GM23338 (cell line): ENCODE data around the gene HABP4.

Experiments used
- CREB1 ChIP-seq: fragments of 250-450 bp; sonication (Bioruptor Pico); IDR thresholded peaks from 2 replicates; pipeline ENCODE4 v1.5.0; 2020; ENCODE audit warnings: low read depth, mild to moderate bottlenecking, moderate library complexity
- CTCF ChIP-seq, 2 experiments: fragments of 200-600 bp in 1 of 2; sonication (generic) in 1 of 2; conservative IDR thresholded peaks; 2 replicates each; pipeline versions ENCODE4 v1.5.1 to v1.6.1; 2016 to 2017; ENCODE audit warnings: antibody characterized with exemption in 2 of 2, low read depth in 2 of 2, mild to moderate bottlenecking in 2 of 2, moderate library complexity in 1 of 2
- EZH2 ChIP-seq: fragments of 200-600 bp; sonication (generic); IDR thresholded peaks from one replicate; pipeline ENCODE4 v1.8.0; 2017; ENCODE audit warnings: antibody characterized with exemption, mild to moderate bottlenecking, low read depth; ENCODE audit not compliant: unreplicated experiment
- EZH2phosphoT487 ChIP-seq: fragments of 200-600 bp; sonication (generic); IDR thresholded peaks from one replicate; pipeline ENCODE4 v1.8.1; 2018; ENCODE audit warnings: antibody characterized with exemption; ENCODE audit not compliant: unreplicated experiment
- JUNB ChIP-seq: IDR thresholded peaks from one replicate; pipeline ENCODE4 v1.6.1; 2016; ENCODE audit warnings: antibody characterized with exemption; ENCODE audit not compliant: unreplicated experiment
- POLR2AphosphoS5 ChIP-seq: IDR thresholded peaks from 2 replicates; pipeline ENCODE4 v1.6.1; 2016; ENCODE audit warnings: antibody characterized with exemption, low read depth
- ZNF114 ChIP-seq: fragments of 250-450 bp; sonication (Bioruptor Pico); IDR thresholded peaks from 2 replicates; pipeline ENCODE4 v1.5.0; 2020; ENCODE audit warnings: mild to moderate bottlenecking, moderate library complexity
- ZNF331 ChIP-seq: fragments of 250-450 bp; sonication (Bioruptor Pico); IDR thresholded peaks from 2 replicates; pipeline ENCODE4 v1.5.0; 2020; ENCODE audit warnings: low read depth, mild to moderate bottlenecking, moderate library complexity
- TF ChIP-seq, protein P1 (sequence below): IDR thresholded peaks from one replicate; pipeline ENCODE4 v1.6.1; 2018; ENCODE audit warnings: antibody characterized with exemption; ENCODE audit not compliant: unreplicated experiment

DNA sequence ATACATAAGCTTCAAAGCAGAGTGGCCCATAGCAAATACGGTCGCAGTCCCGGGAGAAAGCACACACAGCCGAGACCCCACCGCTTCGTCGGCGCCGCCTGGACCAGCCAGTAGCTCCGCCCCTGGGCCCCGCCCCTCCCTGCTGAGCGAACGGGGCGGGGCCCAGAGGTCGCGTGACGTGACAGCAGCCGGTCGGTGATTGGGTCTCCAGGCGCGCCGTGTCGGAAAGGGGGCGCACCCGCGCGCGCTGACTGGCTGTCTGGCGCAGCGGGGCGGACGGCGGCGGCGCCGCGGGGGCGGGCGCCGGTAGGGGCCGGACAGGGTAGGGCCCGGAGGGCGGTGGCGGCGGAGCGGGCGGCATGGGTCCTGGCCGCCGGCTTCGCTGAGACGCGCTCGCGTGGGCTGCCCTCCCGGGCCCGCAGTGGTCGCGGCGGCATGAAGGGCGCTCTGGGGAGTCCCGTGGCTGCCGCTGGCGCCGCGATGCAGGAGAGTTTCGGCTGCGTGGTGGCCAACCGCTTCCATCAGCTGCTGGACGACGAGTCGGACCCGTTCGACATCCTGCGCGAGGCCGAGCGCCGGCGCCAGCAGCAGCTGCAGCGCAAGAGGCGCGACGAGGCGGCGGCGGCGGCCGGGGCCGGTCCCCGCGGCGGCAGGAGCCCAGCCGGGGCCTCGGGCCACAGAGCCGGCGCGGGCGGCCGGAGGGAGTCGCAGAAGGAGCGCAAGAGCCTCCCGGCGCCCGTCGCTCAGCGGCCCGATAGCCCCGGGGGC lies at the start of gene HABP4:
- 0 out of 4 replicates have a peak, but pooled peaks of 1 of the 2 experiments have one; percentile 7 for TF ChIP-seq CTCF (conservative IDR thresholded peaks at IDR 0.05; ENCODE audit: low read depth in 2 of 2)
- peak; percentile 66 for TF ChIP-seq POLR2AphosphoS5
- no peak for TF ChIP-seq JUNB
- no peak for TF ChIP-seq EZH2phosphoT487
- peak; percentile 87 for TF ChIP-seq CREB1 (CRISPR knock-in tag)
- no peak for TF ChIP-seq EZH2
- TF ChIP-seq, protein P1, sequence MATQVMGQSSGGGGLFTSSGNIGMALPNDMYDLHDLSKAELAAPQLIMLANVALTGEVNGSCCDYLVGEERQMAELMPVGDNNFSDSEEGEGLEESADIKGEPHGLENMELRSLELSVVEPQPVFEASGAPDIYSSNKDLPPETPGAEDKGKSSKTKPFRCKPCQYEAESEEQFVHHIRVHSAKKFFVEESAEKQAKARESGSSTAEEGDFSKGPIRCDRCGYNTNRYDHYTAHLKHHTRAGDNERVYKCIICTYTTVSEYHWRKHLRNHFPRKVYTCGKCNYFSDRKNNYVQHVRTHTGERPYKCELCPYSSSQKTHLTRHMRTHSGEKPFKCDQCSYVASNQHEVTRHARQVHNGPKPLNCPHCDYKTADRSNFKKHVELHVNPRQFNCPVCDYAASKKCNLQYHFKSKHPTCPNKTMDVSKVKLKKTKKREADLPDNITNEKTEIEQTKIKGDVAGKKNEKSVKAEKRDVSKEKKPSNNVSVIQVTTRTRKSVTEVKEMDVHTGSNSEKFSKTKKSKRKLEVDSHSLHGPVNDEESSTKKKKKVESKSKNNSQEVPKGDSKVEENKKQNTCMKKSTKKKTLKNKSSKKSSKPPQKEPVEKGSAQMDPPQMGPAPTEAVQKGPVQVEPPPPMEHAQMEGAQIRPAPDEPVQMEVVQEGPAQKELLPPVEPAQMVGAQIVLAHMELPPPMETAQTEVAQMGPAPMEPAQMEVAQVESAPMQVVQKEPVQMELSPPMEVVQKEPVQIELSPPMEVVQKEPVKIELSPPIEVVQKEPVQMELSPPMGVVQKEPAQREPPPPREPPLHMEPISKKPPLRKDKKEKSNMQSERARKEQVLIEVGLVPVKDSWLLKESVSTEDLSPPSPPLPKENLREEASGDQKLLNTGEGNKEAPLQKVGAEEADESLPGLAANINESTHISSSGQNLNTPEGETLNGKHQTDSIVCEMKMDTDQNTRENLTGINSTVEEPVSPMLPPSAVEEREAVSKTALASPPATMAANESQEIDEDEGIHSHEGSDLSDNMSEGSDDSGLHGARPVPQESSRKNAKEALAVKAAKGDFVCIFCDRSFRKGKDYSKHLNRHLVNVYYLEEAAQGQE: no peak
- no peak for TF ChIP-seq ZNF114 (CRISPR knock-in tag)
- TF ChIP-seq ZNF331: no peak
